ENCODE data around the gene LAD1.

LAD1 gene

DNA sequence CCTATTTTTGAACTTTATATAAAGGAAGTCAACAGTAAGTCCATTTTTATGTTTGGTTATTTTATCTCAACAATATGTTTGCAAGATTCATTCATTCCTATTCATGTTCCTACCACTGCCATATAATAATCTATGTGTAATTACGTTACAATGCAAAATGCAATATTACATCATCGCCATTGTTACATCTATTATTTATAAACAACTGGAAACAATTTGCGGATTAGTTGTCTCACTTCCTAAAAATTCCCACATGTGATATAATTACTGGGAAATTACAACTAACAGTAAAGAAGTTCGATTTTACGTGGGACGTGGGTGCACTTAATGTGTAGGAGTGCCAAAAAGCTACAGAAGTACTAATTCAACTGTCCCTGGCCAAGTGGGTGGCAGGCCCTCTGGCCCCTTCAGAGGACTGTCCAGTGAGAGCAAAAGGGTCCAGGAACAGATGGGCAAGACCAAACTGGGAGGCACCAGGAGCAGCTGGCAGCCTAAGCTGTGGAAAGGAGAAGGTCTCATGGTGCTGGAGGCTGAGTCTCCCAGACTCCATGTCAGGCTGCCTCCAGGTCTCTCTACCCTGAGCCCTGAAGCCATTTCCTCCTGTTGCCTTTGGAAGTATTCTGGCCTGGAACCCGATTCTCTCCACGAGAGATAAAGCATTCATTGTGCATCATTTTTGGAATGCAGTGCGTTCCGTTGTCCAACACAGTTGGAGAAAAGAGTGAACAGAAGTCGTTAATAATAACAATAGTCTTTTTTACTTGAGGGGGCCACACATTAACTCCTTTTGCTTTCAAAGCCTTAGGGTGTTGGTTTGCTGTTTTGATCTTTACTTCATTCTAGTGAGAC lies 64.6 kb downstream of the LAD1 start:
- no peak overlapping the region for H3K4me3 ChIP-seq (ENCODE audit: low read depth, low read length)
- DNase-seq (ENCODE audit: low read depth): no peak

GRCh38 chr1:201332616-201333335 lies 66.3 kb downstream of the LAD1 start:
- DNase-seq (ENCODE audit: low read depth): no peak
- no peak overlapping the region for H3K4me3 ChIP-seq (ENCODE audit: low read depth, low read length)

DNA sequence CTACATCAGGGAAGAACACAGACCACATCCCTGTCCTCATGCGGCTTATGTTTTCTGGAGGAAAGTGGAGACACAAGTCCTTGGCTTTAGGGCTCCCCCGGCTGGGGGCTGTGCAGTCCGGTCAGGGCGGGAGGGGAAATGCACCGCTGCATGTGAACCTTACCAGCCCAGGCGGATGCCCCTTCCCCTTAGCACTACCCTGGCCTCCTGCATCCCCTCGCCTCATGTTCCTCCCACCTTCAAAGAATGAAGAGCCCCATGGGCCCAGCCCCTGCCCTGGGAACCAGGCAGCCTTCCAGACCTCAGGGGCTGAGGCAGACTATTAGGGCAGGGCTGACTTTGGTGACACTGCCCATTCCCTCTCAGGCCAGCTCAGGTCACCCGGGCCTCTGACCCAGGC lies 67.1 kb downstream of the LAD1 start:
- DNase-seq (ENCODE audit: low read depth): no peak
- H3K4me3 ChIP-seq (ENCODE audit: low read depth, low read length): no peak overlapping the region

DNA sequence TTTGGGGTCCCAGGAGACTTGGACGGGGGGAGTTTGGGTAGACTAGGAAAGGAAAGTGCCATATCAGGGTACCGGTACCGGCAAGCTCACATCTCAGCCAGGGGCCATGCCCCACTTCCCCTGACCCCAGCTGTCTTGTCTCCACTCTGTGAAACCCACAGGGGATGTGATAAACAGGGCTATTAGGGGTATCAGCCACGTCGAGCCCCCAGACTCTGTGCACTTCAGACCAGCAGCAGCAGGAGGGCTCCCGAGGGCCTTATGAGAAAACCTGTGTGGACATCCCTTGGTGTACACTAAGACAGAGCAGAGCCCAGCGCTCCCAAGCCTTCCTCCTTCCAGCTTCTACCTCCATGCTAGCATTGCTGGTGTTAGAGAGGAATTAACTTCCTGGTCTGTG lies 68.0 kb downstream of the LAD1 start:
- no peak for DNase-seq (ENCODE audit: low read depth)
- no peak overlapping the region for H3K4me3 ChIP-seq (ENCODE audit: low read depth, low read length)
